GM21786 (cell line): ENCODE results near the gene ARMCX6.
A peak's percentile ranks its signal among the peaks of the same experiment; 100 is the strongest.
"Not testable (repeated sequence)": the region's sequence is repeated elsewhere in the genome, so short reads cannot be mapped to it uniquely, and the experiment has no call there.

Experiments used
- ATAC-seq: cut with Tn5 transposase; IDR thresholded peaks from one replicate; pipeline ENCODE4 v1.9.1; 2021; ENCODE audit not compliant: unreplicated experiment

Gene ARMCX6

DNA sequence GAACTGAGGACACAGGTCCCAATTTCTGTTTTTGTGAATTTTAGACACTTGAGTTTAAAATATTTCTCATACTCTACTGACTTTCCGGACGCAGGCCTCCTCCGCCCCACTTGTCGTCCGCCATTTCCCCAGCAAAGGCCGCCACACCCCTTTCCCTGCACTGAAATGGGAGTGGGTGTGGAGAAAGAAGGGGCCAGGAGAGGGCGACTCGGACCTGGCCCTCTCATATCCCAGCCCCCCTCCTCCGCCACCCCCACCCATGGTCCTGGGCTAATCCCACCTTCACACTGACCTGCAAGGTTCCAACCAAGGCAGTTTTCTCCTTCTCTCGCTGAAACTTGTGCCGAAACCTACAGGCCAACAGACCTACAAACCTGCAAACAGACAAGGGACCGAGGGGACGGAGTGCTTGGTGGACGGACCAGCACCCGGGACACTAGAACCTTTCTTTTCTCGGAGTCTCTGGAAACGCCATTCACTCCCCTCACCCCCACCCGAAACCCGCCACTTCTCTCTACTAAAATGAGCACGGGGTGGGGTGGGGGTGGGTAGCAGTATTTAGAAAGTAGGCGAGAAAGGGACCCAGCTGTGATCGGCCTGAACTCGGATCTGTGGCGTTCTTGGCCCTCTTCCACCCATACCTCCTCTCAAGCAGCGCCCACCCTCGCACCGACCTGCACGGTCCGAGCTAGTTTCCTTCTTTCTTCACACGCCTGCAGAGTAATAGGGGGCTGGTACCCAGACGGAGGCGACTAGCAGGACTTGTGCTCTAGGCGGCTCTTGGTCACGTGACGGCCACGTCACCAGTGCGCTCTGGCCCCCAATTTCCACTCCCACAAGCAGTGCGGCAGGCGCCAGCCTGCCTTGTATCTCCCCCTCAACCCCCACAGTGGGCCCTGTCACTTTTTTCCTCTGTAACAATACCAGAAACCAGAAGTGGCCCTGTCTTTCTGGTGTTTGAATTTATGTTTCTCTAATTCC is at the start of gene ARMCX6:
Gene ARMCX6 (minus strand): TSS at position 790 of the 981 bp plus-strand sequence. CDS start 1,380 bp downstream, outside the sequence.
- peak; percentile 86 for ATAC-seq

- peak; percentile 58 for ATAC-seq
Measured at GRCh38 chrX:101659601-101660063, 41.8 kb upstream of the ARMCX6 start, which contains the start of gene ARMCX2. TSS of gene ARMCX2 (minus strand) at chrX:101659850. CDS start at chrX:101657588, 2,262 bp downstream.

DNA sequence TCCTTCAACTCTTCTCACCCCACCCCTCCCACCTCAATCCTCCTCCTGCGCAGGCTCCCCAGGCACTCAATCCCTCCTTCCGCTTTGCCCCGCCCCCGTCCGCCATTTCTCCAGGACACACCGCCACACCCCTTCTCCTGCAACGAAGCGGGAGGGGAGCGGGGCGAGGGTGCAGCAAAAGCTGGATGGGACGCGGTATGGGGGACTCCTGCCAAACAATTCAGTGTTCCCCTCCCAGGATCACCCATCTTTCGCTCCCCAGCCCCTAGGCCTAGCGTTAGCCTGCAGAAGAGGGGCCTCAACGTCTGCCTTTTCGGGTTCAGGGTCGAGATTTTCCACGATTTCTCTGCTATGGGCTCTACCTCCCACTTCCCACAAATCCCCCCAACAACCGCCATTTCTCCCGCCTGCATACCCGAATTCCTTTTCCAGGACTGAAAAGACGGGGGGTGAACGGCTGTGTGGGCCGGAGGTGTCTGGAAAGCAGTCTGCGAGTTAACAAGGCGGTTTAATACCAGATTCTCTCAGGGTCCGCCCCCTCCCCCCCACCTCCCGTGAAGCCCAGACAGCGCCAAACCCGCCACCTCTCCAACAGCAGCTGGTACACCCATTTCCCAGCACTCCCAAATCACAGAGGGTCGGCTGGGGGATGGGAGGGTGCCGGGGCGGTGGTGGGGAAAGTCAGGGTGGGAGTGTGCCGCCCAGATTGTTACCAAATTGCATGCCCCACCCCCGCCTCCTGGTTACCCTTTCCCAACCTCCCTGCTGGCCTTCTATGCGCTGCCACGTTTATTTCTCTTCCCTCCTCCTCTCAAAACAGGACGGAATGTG is 41.1 kb upstream of the ARMCX6 start:
- ATAC-seq: peak; percentile 64

GRCh38 chrX:101657495-101657894 is 39.7 kb upstream of the ARMCX6 start:
- ATAC-seq: no peak

- no peak for ATAC-seq
Measured at GRCh38 chrX:101656817-101657216, 39.0 kb upstream of the ARMCX6 start.

- ATAC-seq: no peak
Measured at GRCh38 chrX:101655534-101655933, 37.7 kb upstream of the ARMCX6 start.

DNA sequence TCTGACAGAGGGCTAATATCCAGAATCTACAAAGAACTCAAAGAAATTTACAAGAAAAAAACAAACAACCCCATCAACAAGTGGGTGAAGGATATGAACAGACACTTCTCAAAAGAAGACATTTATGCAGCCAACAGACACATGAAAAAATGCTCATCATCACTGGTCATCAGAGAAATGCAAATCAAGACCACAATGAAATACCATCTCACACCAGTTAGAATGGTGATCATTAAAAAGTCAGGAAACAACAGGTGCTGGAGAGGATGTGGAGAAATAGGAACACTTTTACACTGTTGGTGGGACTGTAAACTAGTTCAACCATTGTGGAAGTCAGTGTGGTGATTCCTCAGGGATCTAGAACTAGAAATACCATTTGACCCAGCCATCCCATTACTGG is 29.9 kb upstream of the ARMCX6 start:
- not testable (repeated sequence) for ATAC-seq

DNA sequence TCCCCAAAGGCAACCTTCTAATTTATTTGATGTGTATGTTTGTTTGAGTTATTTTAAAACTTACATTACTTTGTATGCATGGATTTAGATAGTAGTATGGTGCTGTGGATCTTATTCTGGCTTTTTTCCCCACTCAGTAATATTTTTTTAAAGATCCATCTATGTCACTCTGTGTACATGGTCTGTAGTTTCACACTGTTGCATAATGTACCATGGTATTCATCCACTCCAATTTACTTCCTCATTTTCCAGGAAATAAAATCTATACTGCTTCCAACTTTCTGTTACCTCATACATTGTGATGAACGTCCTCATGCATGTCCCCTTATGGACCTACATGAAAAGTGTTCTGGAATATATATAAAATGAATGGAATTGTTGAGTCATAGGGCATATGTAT is 24.3 kb upstream of the ARMCX6 start:
- no peak for ATAC-seq

DNA sequence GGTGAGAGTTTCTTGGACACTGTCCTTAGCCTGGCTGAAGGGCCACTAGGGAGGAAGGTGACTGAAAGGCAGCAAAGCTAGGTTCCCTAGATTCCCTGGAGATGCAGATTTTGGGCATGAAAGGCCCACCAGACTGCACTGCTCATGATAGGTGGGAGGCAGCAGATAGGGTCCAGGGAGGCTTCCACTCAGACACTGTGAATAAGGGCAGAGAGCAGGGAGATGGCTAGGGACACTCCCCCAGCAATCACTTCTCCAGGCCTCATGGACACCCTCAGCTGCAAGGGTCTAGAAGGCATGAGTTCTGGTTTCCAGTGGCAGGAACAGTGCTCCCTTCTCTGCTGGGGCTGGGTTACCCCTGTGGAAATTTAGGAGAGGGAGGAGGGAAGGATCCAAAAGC is 21.8 kb upstream of the ARMCX6 start:
- ATAC-seq: no peak

- peak; percentile 26 for ATAC-seq
Measured at GRCh38 chrX:101619364-101619763, 1.6 kb upstream of the ARMCX6 start.

GRCh38 chrX:101605728-101606127 is 12.1 kb downstream of the ARMCX6 start:
- no peak for ATAC-seq

DNA sequence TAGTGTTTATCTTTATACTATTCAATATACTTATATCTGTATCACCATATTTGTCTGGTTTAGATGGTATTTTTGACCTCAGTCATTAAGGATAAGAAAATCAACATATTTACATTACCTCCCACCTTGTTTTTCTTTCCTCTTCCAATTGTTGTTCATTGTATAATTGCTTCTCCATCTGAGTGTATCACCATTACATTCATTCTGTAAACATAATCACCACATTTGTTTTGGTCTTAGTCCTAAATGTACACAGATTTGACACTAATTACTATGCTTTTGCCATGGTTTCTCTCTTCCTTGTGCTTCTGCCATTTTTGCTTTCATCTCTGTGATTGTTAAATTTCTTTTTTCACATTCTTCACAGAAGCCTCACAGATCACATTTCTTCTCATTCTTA is 12.7 kb downstream of the ARMCX6 start:
- ATAC-seq: no peak

GRCh38 chrX:101602077-101602476 is 15.7 kb downstream of the ARMCX6 start:
- no peak for ATAC-seq

- not testable (repeated sequence) for ATAC-seq
Measured at GRCh38 chrX:101599592-101599991, 18.2 kb downstream of the ARMCX6 start.

DNA sequence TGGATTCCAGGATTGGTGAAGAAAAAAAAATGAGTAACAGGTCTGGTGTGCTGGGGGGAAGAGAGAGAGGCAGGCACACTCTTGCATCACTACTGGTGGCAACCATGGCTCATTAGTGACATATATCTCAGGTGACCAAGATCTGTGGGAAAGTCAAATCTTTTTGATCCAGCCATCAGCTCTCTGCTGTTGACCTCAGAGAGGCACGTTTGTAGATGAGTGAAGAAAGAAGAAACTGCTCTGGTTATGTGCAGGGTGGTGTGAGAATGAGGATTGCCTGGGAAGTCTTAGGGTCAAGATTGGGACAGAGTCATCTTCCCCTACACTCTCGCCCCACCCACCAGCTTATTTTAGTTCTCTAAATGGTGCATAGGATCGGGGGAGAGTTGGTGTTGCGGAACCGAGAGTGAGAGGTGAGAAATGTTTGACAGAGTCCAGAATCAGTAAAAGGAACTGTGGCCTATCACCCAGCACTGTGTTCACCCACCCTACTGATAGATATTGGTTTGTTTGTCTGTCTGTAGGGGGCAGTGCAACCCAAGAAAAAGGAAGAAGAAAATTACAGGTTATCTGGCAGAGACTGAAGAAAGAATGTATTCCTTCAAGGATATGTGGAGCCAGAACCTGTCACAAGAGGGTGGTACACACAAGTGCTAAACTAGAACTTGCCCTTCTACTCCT is 21.9 kb downstream of the ARMCX6 start:
- ATAC-seq: peak; percentile 99
